Measurements from ENCODE around the gene SLC26A11.

SLC26A11 gene

GRCh38 chr17:80245566-80246265, 25.5 kb downstream of the SLC26A11 start:
- no peak for DNase-seq

GRCh38 chr17:80246266-80246681, 26.0 kb downstream of the SLC26A11 start:
- no peak for DNase-seq

- no peak for DNase-seq
Measured at GRCh38 chr17:80246726-80247125, 26.5 kb downstream of the SLC26A11 start.

- no peak for DNase-seq
Measured at GRCh38 chr17:80247561-80247960, 27.3 kb downstream of the SLC26A11 start.

GRCh38 chr17:80248001-80248893, 28.0 kb downstream of the SLC26A11 start:
- no peak for DNase-seq

GRCh38 chr17:80248894-80249710, 28.9 kb downstream of the SLC26A11 start:
- DNase-seq, result no peak

- no peak for DNase-seq
Measured at GRCh38 chr17:80251966-80252365, 31.7 kb downstream of the SLC26A11 start.

GRCh38 chr17:80252871-80253270, 32.6 kb downstream of the SLC26A11 start:
- DNase-seq, result peak; percentile 92

GRCh38 chr17:80253631-80254395, 33.6 kb downstream of the SLC26A11 start:
- DNase-seq, result no peak

GRCh38 chr17:80254396-80255251, 34.4 kb downstream of the SLC26A11 start:
- peak; percentile 79 for DNase-seq

- DNase-seq, result no peak
Measured at GRCh38 chr17:80256034-80256350, 35.8 kb downstream of the SLC26A11 start.

GRCh38 chr17:80257716-80258213, 37.5 kb downstream of the SLC26A11 start:
- DNase-seq, result no peak

GRCh38 chr17:80258296-80258695, 38.1 kb downstream of the SLC26A11 start:
- peak; percentile 61 for DNase-seq

- peak; percentile 68 for DNase-seq
Measured at GRCh38 chr17:80259457-80260068, 39.3 kb downstream of the SLC26A11 start.

- peak; percentile 88 for DNase-seq
Measured at GRCh38 chr17:80260069-80260535, 39.9 kb downstream of the SLC26A11 start.

- DNase-seq, result peak; percentile 83
Measured at GRCh38 chr17:80260791-80261158, 40.5 kb downstream of the SLC26A11 start, which contains the start of gene RNF213. Gene RNF213 (plus strand): TSS chr17:80260852. CDS start chr17:80263682, 2,830 bp downstream.

- peak; percentile 84 for DNase-seq
Measured at GRCh38 chr17:80261159-80261894, 41.1 kb downstream of the SLC26A11 start.

- DNase-seq, result no peak
Measured at GRCh38 chr17:80261895-80262279, 41.7 kb downstream of the SLC26A11 start.

- DNase-seq, result no peak
Measured at GRCh38 chr17:80262291-80262690, 42.1 kb downstream of the SLC26A11 start.

- DNase-seq, result no peak
Measured at GRCh38 chr17:80262775-80263244, 42.6 kb downstream of the SLC26A11 start.
